HEK293 (cell line): ENCODE results near the gene TBC1D24.

Source experiments
- CTCF ChIA-PET: fragments of 350-600 bp; formaldehyde crosslinking; extraction: SDS; loops from one replicate; lab custom pipeline; 2021; ENCODE audit warnings: antibody characterized with exemption; lab: Yijun Ruan, JAX
- POLR2A ChIA-PET: fragments of 300-600 bp; formaldehyde crosslinking; extraction: SDS; loops from one replicate; lab custom pipeline; 2020; ENCODE audit warnings: antibody characterized with exemption, inconsistent platforms; lab: Yijun Ruan, JAX
- H3K27ac ChIP-seq: fragments of 200-500 bp; sonication (Bioruptor generic); 2 replicates; pipeline ENCODE4 v1.5.1; 2014; ENCODE audit warnings: low read depth, low read length, control low read depth, inconsistent platforms; ENCODE audit errors: extremely low read depth
- H3K36me3 ChIP-seq, 2 experiments: fragments of 200-500 bp in 1 of 2; sonication (Bioruptor generic) in 1 of 2; 1 replicate in 1 of 2; 2 replicates in 1 of 2; pipeline ENCODE4 v1.5.1; 2014 to 2017; ENCODE audit warnings: inconsistent platforms in 2 of 2, low read length in 2 of 2; ENCODE audit not compliant: control insufficient read depth in 2 of 2, insufficient read depth in 1 of 2
- H3K4me1 ChIP-seq: fragments of 200-500 bp; sonication (Bioruptor generic); 2 replicates; pipeline ENCODE4 v1.5.1; 2014; ENCODE audit warnings: mild to moderate bottlenecking, low read length, inconsistent platforms; ENCODE audit not compliant: control insufficient read depth, insufficient read depth
- H3K4me3 ChIP-seq: 2 replicates; pipeline ENCODE4 v1.5.1; 2011; ENCODE audit warnings: low read depth, mild to moderate bottlenecking, control low read depth, low read length, moderate library complexity
- H3K9me3 ChIP-seq: fragments of 200-500 bp; sonication (Bioruptor generic); 2 replicates; pipeline ENCODE4 v1.5.1; 2014; ENCODE audit warnings: low read depth, low read length, inconsistent platforms; ENCODE audit not compliant: control insufficient read depth, insufficient read depth
- GLIS1 ChIP-seq: fragments of 450-650 bp; formaldehyde crosslinking; IDR thresholded peaks from 2 replicates; pipeline ENCODE4 v1.5.1; 2016; ENCODE audit warnings: missing biosample characterization, missing genetic modification characterization
- HOXD13 ChIP-seq: sonication (generic); formaldehyde crosslinking; IDR thresholded peaks from 2 replicates; pipeline ENCODE4 v1.8.0; 2022; ENCODE audit warnings: missing genetic modification reagents, borderline replicate concordance
- KLF8 ChIP-seq: fragments of 450-650 bp; formaldehyde crosslinking; IDR thresholded peaks from 2 replicates; pipeline ENCODE4 v1.5.1; 2016; ENCODE audit warnings: missing biosample characterization, missing genetic modification characterization
- PRDM1 ChIP-seq: fragments of 450-650 bp; formaldehyde crosslinking; IDR thresholded peaks from 2 replicates; pipeline ENCODE4; 2016; ENCODE audit warnings: missing biosample characterization, missing genetic modification characterization
- WT1 ChIP-seq: fragments of 450-650 bp; formaldehyde crosslinking; IDR thresholded peaks from 2 replicates; pipeline ENCODE4 v1.5.1; 2016; ENCODE audit warnings: missing biosample characterization, missing genetic modification characterization
- ZBTB10 ChIP-seq: fragments of 450-650 bp; formaldehyde crosslinking; IDR thresholded peaks from 2 replicates; pipeline ENCODE4 v1.5.1; 2016; ENCODE audit warnings: missing biosample characterization, missing genetic modification characterization
- ZBTB21 ChIP-seq: fragments of 450-650 bp; formaldehyde crosslinking; IDR thresholded peaks from 2 replicates; pipeline ENCODE4 v1.5.1; 2017; ENCODE audit warnings: missing biosample characterization, missing genetic modification characterization
- ZFP41 ChIP-seq: fragments of 450-650 bp; formaldehyde crosslinking; IDR thresholded peaks from 2 replicates; pipeline ENCODE4 v1.5.1; 2016; ENCODE audit warnings: missing biosample characterization, missing genetic modification characterization, borderline replicate concordance
- ZIC2 ChIP-seq: fragments of 450-650 bp; formaldehyde crosslinking; IDR thresholded peaks from 2 replicates; pipeline ENCODE4 v1.5.1; 2016; ENCODE audit warnings: missing biosample characterization, missing genetic modification characterization
- ZNF19 ChIP-seq: fragments of 450-650 bp; formaldehyde crosslinking; IDR thresholded peaks from 2 replicates; pipeline ENCODE4; 2016; ENCODE audit warnings: missing biosample characterization, missing genetic modification characterization, low read depth
- ZNF239 ChIP-seq: fragments of 450-650 bp; formaldehyde crosslinking; IDR thresholded peaks from 2 replicates; pipeline ENCODE4 v1.5.1; 2016; ENCODE audit warnings: missing biosample characterization, missing genetic modification characterization
- ZNF335 ChIP-seq: fragments of 450-650 bp; formaldehyde crosslinking; conservative IDR thresholded peaks from 2 replicates; pipeline ENCODE4 v1.5.1; 2016; ENCODE audit warnings: missing biosample characterization, missing genetic modification characterization
- ZNF391 ChIP-seq: fragments of 450-650 bp; formaldehyde crosslinking; IDR thresholded peaks from 2 replicates; pipeline ENCODE4 v1.5.1; 2016; ENCODE audit warnings: low read depth, missing biosample characterization, missing genetic modification characterization, borderline replicate concordance
- ZNF571 ChIP-seq: fragments of 450-650 bp; formaldehyde crosslinking; IDR thresholded peaks from 2 replicates; pipeline ENCODE4 v1.5.0; 2017; ENCODE audit warnings: missing biosample characterization, missing genetic modification characterization
- ZNF600 ChIP-seq: fragments of 450-650 bp; formaldehyde crosslinking; IDR thresholded peaks from 2 replicates; pipeline ENCODE4 v1.5.1; 2016; ENCODE audit warnings: missing biosample characterization, missing genetic modification characterization
- ZNF747 ChIP-seq: fragments of 450-650 bp; formaldehyde crosslinking; IDR thresholded peaks from 2 replicates; pipeline ENCODE4 v1.5.1; 2016; ENCODE audit warnings: missing biosample characterization, missing genetic modification characterization
- TF ChIP-seq, protein P1 (sequence below): fragments of 450-650 bp; formaldehyde crosslinking; IDR thresholded peaks from 2 replicates; pipeline ENCODE4 v1.5.1; 2016; ENCODE audit warnings: missing biosample characterization, missing genetic modification characterization
- TF ChIP-seq, protein P2 (sequence below): fragments of 450-650 bp; formaldehyde crosslinking; IDR thresholded peaks from 2 replicates; pipeline ENCODE4 v1.5.0; 2017; ENCODE audit warnings: missing biosample characterization, missing genetic modification characterization, borderline replicate concordance

Gene TBC1D24

GRCh38 chr16:2497695-2498484 lies 23.0 kb downstream of the TBC1D24 start:
- ChIA-PET POLR2A (no interaction called here), CTCF (no interaction called here)
- Histone ChIP-seq H3K4me3 (no peak overlapping the region), H3K9me3 (no peaks in the 10 kb centered on the region), H3K36me3 (peaks cover 0 to 39% of the 10 kb centered on the region in 2 experiments; a peak in 1 of 3 replicates), H3K4me1 (peaks cover 7% of the 10 kb centered on the region), H3K27ac (no peak overlapping the region)
- TF ChIP-seq ZNF335 (no peak), PRDM1 (tag by site-specific recombination) (0 out of 2 replicates have a peak, but pooled peaks have one; percentile 40)

GRCh38 chr16:2498531-2499253 lies 23.8 kb downstream of the TBC1D24 start:
- peaks cover 7% of the 10 kb centered on the region for H3K4me1 ChIP-seq
- H3K36me3 ChIP-seq: peaks cover 0 to 39% of the 10 kb centered on the region in 2 experiments; a peak in 1 of 3 replicates
- POLR2A ChIA-PET: no interaction called here
- TF ChIP-seq ZBTB10 (tag by site-specific recombination): no peak
- no peak for TF ChIP-seq ZNF571
- peak; percentile 23; the same call in 1 of the 2 replicates for TF ChIP-seq ZIC2
- peak; percentile 55 for TF ChIP-seq GLIS1 (tag by site-specific recombination)
- no peak for TF ChIP-seq ZNF19
- TF ChIP-seq ZNF391 (tag by site-specific recombination): no peak
- no peak for TF ChIP-seq ZBTB21 (tag by site-specific recombination)
- no peak for TF ChIP-seq KLF8 (tag by site-specific recombination)
- peak; percentile 44; the same call in 1 of the 2 replicates for TF ChIP-seq ZNF600 (tag by site-specific recombination)
- TF ChIP-seq HOXD13 (CRISPR knock-in tag): no peak
- no peaks in the 10 kb centered on the region for H3K9me3 ChIP-seq
- H3K4me3 ChIP-seq: no peak overlapping the region
- CTCF ChIA-PET: no interaction called here
- H3K27ac ChIP-seq: no peak overlapping the region

DNA sequence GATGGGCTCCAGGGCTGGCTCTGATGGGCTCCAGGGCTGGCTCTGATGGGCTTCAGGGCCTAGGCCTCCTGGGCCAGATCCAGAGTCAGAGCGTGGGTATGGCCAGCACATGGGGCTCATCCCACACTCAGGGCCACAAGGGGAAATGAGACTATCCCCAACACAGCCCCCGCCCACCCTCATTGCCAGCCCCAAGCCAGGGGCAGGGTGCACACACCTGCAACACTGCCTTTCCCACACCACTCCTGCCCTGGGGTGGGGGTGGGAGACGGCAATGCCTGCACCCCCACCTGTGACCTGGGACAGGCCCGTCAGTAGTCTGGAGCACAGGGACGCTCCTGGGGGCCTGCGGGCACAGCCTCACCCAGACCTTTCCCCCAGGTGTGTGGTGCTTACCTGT lies 24.5 kb downstream of the TBC1D24 start:
- no peak overlapping the region for H3K4me3 ChIP-seq
- CTCF ChIA-PET: interaction anchor here (2.6 kb wide), 1 partner anchor 304 kb away, joined by 28 read pairs; the partner anchor contains the start of gene CASKIN1
- no peak overlapping the region for H3K27ac ChIP-seq
- H3K4me1 ChIP-seq: peaks cover 7% of the 10 kb centered on the region
- POLR2A ChIA-PET: interaction anchor here (0.6 kb wide), 1 partner anchor 44 kb away, joined by 3 read pairs; no protein-coding TSS in a partner anchor
- H3K36me3 ChIP-seq: peaks cover 0 to 39% of the 10 kb centered on the region in 2 experiments; a peak in 1 of 3 replicates
- H3K9me3 ChIP-seq: no peaks in the 10 kb centered on the region
- TF ChIP-seq WT1 (no peak), ZNF747 (no peak), ZFP41 (tag by site-specific recombination) (no peak), ZNF239 (tag by site-specific recombination) (no peak)
- TF ChIP-seq, protein P1, sequence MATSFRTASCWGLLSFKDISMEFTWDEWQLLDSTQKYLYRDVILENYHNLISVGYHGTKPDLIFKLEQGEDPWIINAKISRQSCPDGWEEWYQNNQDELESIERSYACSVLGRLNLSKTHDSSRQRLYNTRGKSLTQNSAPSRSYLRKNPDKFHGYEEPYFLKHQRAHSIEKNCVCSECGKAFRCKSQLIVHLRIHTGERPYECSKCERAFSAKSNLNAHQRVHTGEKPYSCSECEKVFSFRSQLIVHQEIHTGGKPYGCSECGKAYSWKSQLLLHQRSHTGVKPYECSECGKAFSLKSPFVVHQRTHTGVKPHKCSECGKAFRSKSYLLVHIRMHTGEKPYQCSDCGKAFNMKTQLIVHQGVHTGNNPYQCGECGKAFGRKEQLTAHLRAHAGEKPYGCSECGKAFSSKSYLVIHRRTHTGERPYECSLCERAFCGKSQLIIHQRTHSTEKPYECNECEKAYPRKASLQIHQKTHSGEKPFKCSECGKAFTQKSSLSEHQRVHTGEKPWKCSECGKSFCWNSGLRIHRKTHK (tag by site-specific recombination): no peak
- TF ChIP-seq, protein P2, sequence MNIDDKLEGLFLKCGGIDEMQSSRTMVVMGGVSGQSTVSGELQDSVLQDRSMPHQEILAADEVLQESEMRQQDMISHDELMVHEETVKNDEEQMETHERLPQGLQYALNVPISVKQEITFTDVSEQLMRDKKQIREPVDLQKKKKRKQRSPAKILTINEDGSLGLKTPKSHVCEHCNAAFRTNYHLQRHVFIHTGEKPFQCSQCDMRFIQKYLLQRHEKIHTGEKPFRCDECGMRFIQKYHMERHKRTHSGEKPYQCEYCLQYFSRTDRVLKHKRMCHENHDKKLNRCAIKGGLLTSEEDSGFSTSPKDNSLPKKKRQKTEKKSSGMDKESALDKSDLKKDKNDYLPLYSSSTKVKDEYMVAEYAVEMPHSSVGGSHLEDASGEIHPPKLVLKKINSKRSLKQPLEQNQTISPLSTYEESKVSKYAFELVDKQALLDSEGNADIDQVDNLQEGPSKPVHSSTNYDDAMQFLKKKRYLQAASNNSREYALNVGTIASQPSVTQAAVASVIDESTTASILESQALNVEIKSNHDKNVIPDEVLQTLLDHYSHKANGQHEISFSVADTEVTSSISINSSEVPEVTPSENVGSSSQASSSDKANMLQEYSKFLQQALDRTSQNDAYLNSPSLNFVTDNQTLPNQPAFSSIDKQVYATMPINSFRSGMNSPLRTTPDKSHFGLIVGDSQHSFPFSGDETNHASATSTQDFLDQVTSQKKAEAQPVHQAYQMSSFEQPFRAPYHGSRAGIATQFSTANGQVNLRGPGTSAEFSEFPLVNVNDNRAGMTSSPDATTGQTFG: no peak
